K562 (cell line): ENCODE results near the gene MYRIP. TPM values are rescaled to one million over a fixed set of nuclear protein-coding genes. Genes with fewer than 3 reads are reported as not detected.
A peak's percentile ranks its signal among the peaks of the same experiment; 100 is the strongest.

ENCODE experiments used
- ATAC-seq: fragments of 200-7000 bp; cut with Tn5 transposase; 3 replicates; pipeline ENCODE4 v1.9.1; 2020; ENCODE audit warnings: moderate library complexity
- BruUV-seq: library from RNA; stranded (reverse); fragments of 400-500 nt; replicated peaks from 2 replicates; lab custom pipeline; 2021; lab: Mats Ljungman, UMichigan
- CTCF ChIA-PET: fragments of 300-600 bp; formaldehyde crosslinking; extraction: SDS; loops from one replicate; lab custom pipeline; 2021; ENCODE audit warnings: low intra/inter-chr PET ratio; lab: Yijun Ruan, JAX
- POLR2A ChIA-PET: fragments of 300-600, 350-650 bp; sonication (Branson Sonifier 250); formaldehyde crosslinking; extraction: SDS; loops from one replicate; lab custom pipeline; 2021; ENCODE audit warnings: antibody characterized with exemption, inconsistent platforms; lab: Yijun Ruan, JAX
- DNase-seq, 4 experiments: peaks; one replicate each; pipeline versions ENCODE4 v3.0.0 to v3.0.0-alpha.2; 2011 to 2018; ENCODE audit warnings: low spot score in 3 of 4, mixed read lengths in 3 of 4; ENCODE audit errors: extremely low read depth in 1 of 4
- FAIRE-seq: peaks from 2 replicates; lab custom pipeline; 2011; peaks lifted over from hg19 to GRCh38; lab: Jason Lieb, UNC
- H2AFZ ChIP-seq: 2 replicates; pipeline ENCODE4 v1.6.0; 2011; ENCODE audit warnings: low read depth, low read length, control low read depth, inconsistent platforms
- H3K27ac ChIP-seq: fragments of 200-600 bp; 3 replicates; pipeline ENCODE4 v1.8.0; 2011; ENCODE audit warnings: low read depth, mild to moderate bottlenecking, control low read depth, inconsistent platforms, low read length, moderate library complexity, mixed read lengths; ENCODE audit errors: extremely low read depth
- H3K27me3 ChIP-seq, 2 experiments: fragments of 300-600 bp in 1 of 2; 2 replicates in 1 of 2; 3 replicates in 1 of 2; pipeline versions ENCODE4 v1.6.0 to v1.8.0; 2011; ENCODE audit warnings: inconsistent platforms in 2 of 2, low read length in 2 of 2, mild to moderate bottlenecking in 1 of 2, mixed read lengths in 1 of 2, moderate library complexity in 1 of 2; ENCODE audit not compliant: control insufficient read depth in 2 of 2, insufficient read depth in 2 of 2
- H3K36me3 ChIP-seq: fragments of 300-600 bp; 3 replicates; pipeline ENCODE4 v1.8.0; 2011; ENCODE audit warnings: mild to moderate bottlenecking, low read length, inconsistent platforms; ENCODE audit not compliant: control insufficient read depth, insufficient read depth
- H3K4me1 ChIP-seq, 2 experiments: fragments of 200-600 bp in 1 of 2; replicated peaks in 1 of 2; 2 replicates in 1 of 2; 3 replicates in 1 of 2; pipeline versions ENCODE4 v1.5.1 to v1.8.0; 2011; ENCODE audit warnings: inconsistent platforms in 2 of 2, low read length in 2 of 2, mild to moderate bottlenecking in 1 of 2, mixed read lengths in 1 of 2, moderate library complexity in 1 of 2; ENCODE audit not compliant: control insufficient read depth in 2 of 2, insufficient read depth in 2 of 2
- H3K4me2 ChIP-seq: 2 replicates; pipeline ENCODE4 v1.6.1; 2011; ENCODE audit warnings: low read length, control low read depth, inconsistent platforms, mixed read lengths; ENCODE audit not compliant: insufficient read depth
- H3K4me3 ChIP-seq: fragments of 200-600 bp; sonication (generic), shearing (Covaris generic); 2 replicates; pipeline ENCODE4 v1.5.1; 2016; ENCODE audit warnings: control low read depth, inconsistent platforms
- H3K79me2 ChIP-seq: fragments of 200-600 bp; 3 replicates; pipeline ENCODE4 v1.8.0; 2011; ENCODE audit warnings: low read length, inconsistent platforms; ENCODE audit not compliant: control insufficient read depth, insufficient read depth
- H3K9ac ChIP-seq, 2 experiments: 2 replicates each; pipeline versions ENCODE4 v1.6.0 to v1.6.1; 2011; ENCODE audit warnings: low read depth in 2 of 2, low read length in 2 of 2, control low read depth in 1 of 2, inconsistent platforms in 1 of 2, mild to moderate bottlenecking in 1 of 2, mixed read lengths in 1 of 2; ENCODE audit not compliant: insufficient read depth in 1 of 2
- H3K9me1 ChIP-seq: one replicate; pipeline ENCODE4 v1.6.0; 2011; ENCODE audit warnings: inconsistent platforms, mild to moderate bottlenecking, low read length, moderate library complexity; ENCODE audit not compliant: control insufficient read depth, insufficient read depth
- H3K9me3 ChIP-seq: replicated peaks from 2 replicates; pipeline ENCODE4 v1.5.1; 2011; ENCODE audit warnings: low read depth, low read length, inconsistent platforms; ENCODE audit not compliant: control insufficient read depth, insufficient read depth
- H4K20me1 ChIP-seq: replicated peaks from 2 replicates; pipeline ENCODE4 v1.6.1; 2011; ENCODE audit warnings: low read length, inconsistent platforms, mixed read lengths; ENCODE audit not compliant: control insufficient read depth, insufficient read depth
- C11orf30 ChIP-seq: fragments of 450-650 bp; IDR thresholded peaks from 2 replicates; pipeline ENCODE4 v1.6.1; 2016; ENCODE audit warnings: low read depth, mild to moderate bottlenecking
- FOXK1 ChIP-seq: sonication (generic); formaldehyde crosslinking; IDR thresholded peaks from 2 replicates; pipeline ENCODE4 v1.8.0; 2022; ENCODE audit warnings: missing genetic modification reagents, mild to moderate bottlenecking, borderline replicate concordance
- MAFF ChIP-seq: IDR thresholded peaks from 2 replicates; pipeline ENCODE4 v1.6.1; 2012; ENCODE audit warnings: low read length, improper control_type of control experiment
- MAFG ChIP-seq: fragments of 450-650 bp; conservative IDR thresholded peaks from 2 replicates; pipeline ENCODE4 v1.6.1; 2016; ENCODE audit warnings: missing genetic modification characterization, missing compliant biosample characterization
- MAFK ChIP-seq: IDR thresholded peaks from 2 replicates; pipeline ENCODE4 v1.6.1; 2011; ENCODE audit warnings: low read length, improper control_type of control experiment
- MBD2 ChIP-seq: sonication (generic); IDR thresholded peaks from 2 replicates; pipeline ENCODE4 v1.6.1; 2016; ENCODE audit warnings: low read depth, borderline replicate concordance
- PML ChIP-seq: IDR thresholded peaks from 2 replicates; pipeline ENCODE4 v1.6.1; 2012; ENCODE audit warnings: low read length, inconsistent platforms
- STAG1 ChIP-seq: sonication (generic); formaldehyde crosslinking; IDR thresholded peaks from 2 replicates; pipeline ENCODE4 v1.5.0; 2020; ENCODE audit warnings: missing genetic modification reagents, borderline replicate concordance
- ZNF174 ChIP-seq: fragments of 250-450 bp; sonication (Bioruptor Pico); IDR thresholded peaks from 2 replicates; pipeline ENCODE4 v1.4.0; 2020; ENCODE audit warnings: mild to moderate bottlenecking
- ZNF316 ChIP-seq: fragments of 450-650 bp; IDR thresholded peaks from 2 replicates; pipeline ENCODE4 v1.6.1; 2016
- ZNF584 ChIP-seq: fragments of 200-800 bp; sonication (Bioruptor generic); IDR thresholded peaks from 2 replicates; pipeline ENCODE4 v1.6.1; 2016; ENCODE audit warnings: low read depth, mild to moderate bottlenecking, missing genetic modification characterization, missing compliant biosample characterization
- ZNF696 ChIP-seq: fragments of 250-450 bp; sonication (Bioruptor Pico); conservative IDR thresholded peaks from 2 replicates; pipeline ENCODE4 v1.4.0; 2020; ENCODE audit warnings: mild to moderate bottlenecking, moderate library complexity
- WGBS: fragments of 100-300 bp; shearing (Covaris generic); methylation state at CpG from one replicate; pipeline ENCODE4 v1.1.6; 2016; ENCODE audit warnings: low coverage, mixed read lengths; ENCODE audit not compliant: insufficient coverage; ENCODE audit errors: missing lambda C conversion rate; 5-methylcytosine and 5-hydroxymethylcytosine counted together
- in situ Hi-C: fragments of 300-500 bp; cut with MboI; formaldehyde crosslinking; loops from 4 replicates; pipeline ENCODE4 v1.15.0; 2018; ENCODE audit warnings: inconsistent platforms, mixed read lengths
- intact Hi-C: fragments of 100-400 bp; cut with micrococcal nuclease; formaldehyde crosslinking; loops from 2 replicates; pipeline ENCODE4 v1.14.2; 2022
- polyA plus RNA-seq, 8 experiments: library from polyadenylated mRNA; depleted of rRNA in 4 of 8; stranded (reverse) in 5 of 8; unstranded in 3 of 8; fragments of >200 nt; fragmentation: Nextera tagmentation in 2 of 8; fragmentation: Illumina TruSeq in 1 of 8; extraction: Ambion mirVana in 2 of 8; extraction: Trizol in 1 of 8; gene quantifications; 2 replicates each; pipeline versions ENCODE4 v1.2.1 to v1.2.3, GENCODE V29; 2011 to 2014; ENCODE audit warnings: inconsistent platforms in 1 of 8, missing spikeins in 1 of 8
- total RNA-seq, 7 experiments: library from RNA; depleted of rRNA in 6 of 7; stranded (reverse); fragments of >200 nt in 6 of 7; fragmentation: Illumina TruSeq in 2 of 7; extraction: Trizol in 2 of 7; gene quantifications; 2 replicates each; pipeline versions ENCODE4 v1.2.1 to v1.2.3, GENCODE V29; 2011 to 2021; ENCODE audit warnings: low replicate concordance in 1 of 7
- TF ChIP-seq, protein P1 (sequence below): fragments of 150-350 bp; conservative IDR thresholded peaks from 2 replicates; pipeline ENCODE4 v1.6.1; 2014; ENCODE audit warnings: low read length
- TF ChIP-seq, protein P2 (sequence below), 2 experiments: fragments of 450-650 bp; IDR thresholded peaks; 2 replicates each; pipeline ENCODE4 v1.6.1; 2016

MYRIP gene
- total and polyA plus RNA-seq, 9 of the 15 experiments (the other 6 are each of a cell fraction or from before 2014, with no cell fraction given) = 0.03 to 0.12 TPM; not detected in 7

DNA sequence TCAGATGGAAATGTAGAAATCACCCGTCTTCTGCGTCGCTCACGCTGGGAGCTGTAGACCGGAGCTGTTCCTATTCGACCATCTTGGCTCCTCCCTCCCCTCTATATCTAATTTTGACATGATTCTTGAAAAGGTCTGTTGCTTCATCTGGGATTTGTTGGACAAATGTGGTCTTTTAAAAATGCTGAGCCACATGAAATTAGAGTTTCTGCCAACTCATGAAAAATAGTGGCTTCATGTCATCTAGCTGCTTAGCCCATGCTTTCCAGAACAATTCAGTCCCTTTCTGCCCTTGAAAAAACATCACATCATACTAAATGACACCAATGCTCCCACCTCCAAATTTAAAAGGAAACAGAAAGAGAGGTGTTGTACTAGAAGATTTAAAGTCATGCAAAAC is 351.5 kb downstream of the MYRIP start:
- intact Hi-C loops (no loop called here), in situ Hi-C loops (no loop called here)
- ChIA-PET CTCF (no interaction called here), POLR2A (no interaction called here)
- 2% methylated on average over 6 of the region's 6 CpGs for WGBS
- Histone ChIP-seq H3K27ac (no peak overlapping the region), H3K36me3 (no peaks in the 10 kb centered on the region), H3K27me3 (peaks cover 2 to 8% of the 10 kb centered on the region in 2 experiments; a peak in 3 of 5 replicates), H3K4me2 (no peak overlapping the region), H3K9me1 (no peaks in the 10 kb centered on the region), H3K4me1 (no peaks in the 10 kb centered on the region), H3K4me3 (no peak overlapping the region), H3K9me3 (no peaks in the 10 kb centered on the region), H2AFZ (no peak overlapping the region), H3K9ac (no peak overlapping the region), H4K20me1 (no peaks in the 10 kb centered on the region), H3K79me2 (no peaks in the 10 kb centered on the region)
- no TSS peak for BruUV-seq
- ATAC-seq (no peak), DNase-seq (no peak), FAIRE-seq (no peak)
- TF ChIP-seq ZNF174 (CRISPR knock-in tag) (no peak), STAG1 (no peak), C11orf30 (peak; percentile 60; the same call in 1 of the 2 replicates), ZNF584 (CRISPR knock-in tag) (no peak), ZNF696 (CRISPR knock-in tag) (no peak), MAFK (peak; percentile 34; the same call in 1 of the 2 replicates), MBD2 (no peak), PML (no peak), FOXK1 (CRISPR knock-in tag) (no peak), ZNF316 (peak; percentile 86), MAFG (peak; percentile 57), MAFF (peak; percentile 36)
- TF ChIP-seq, protein P1, sequence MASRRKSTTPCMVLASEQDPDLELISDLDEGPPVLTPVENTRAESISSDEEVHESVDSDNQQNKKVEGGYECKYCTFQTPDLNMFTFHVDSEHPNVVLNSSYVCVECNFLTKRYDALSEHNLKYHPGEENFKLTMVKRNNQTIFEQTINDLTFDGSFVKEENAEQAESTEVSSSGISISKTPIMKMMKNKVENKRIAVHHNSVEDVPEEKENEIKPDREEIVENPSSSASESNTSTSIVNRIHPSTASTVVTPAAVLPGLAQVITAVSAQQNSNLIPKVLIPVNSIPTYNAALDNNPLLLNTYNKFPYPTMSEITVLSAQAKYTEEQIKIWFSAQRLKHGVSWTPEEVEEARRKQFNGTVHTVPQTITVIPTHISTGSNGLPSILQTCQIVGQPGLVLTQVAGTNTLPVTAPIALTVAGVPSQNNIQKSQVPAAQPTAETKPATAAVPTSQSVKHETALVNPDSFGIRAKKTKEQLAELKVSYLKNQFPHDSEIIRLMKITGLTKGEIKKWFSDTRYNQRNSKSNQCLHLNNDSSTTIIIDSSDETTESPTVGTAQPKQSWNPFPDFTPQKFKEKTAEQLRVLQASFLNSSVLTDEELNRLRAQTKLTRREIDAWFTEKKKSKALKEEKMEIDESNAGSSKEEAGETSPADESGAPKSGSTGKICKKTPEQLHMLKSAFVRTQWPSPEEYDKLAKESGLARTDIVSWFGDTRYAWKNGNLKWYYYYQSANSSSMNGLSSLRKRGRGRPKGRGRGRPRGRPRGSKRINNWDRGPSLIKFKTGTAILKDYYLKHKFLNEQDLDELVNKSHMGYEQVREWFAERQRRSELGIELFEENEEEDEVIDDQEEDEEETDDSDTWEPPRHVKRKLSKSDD = no peak
- TF ChIP-seq, protein P2, sequence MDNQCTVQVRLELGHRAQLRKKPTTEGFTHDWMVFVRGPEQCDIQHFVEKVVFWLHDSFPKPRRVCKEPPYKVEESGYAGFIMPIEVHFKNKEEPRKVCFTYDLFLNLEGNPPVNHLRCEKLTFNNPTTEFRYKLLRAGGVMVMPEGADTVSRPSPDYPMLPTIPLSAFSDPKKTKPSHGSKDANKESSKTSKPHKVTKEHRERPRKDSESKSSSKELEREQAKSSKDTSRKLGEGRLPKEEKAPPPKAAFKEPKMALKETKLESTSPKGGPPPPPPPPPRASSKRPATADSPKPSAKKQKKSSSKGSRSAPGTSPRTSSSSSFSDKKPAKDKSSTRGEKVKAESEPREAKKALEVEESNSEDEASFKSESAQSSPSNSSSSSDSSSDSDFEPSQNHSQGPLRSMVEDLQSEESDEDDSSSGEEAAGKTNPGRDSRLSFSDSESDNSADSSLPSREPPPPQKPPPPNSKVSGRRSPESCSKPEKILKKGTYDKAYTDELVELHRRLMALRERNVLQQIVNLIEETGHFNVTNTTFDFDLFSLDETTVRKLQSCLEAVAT (IDR thresholded peaks at IDR 0.05) = no peak
